SK-N-MC (cell line): ENCODE results near the gene CRACR2B.

Experiments
- DNase-seq: peaks from one replicate; pipeline ENCODE4 v3.0.0-alpha.2; 2011; ENCODE audit warnings: low read depth, low spot score
- H3K27ac ChIP-seq: fragments of 200-600 bp; sonication (generic); 2 replicates; pipeline ENCODE4 v1.5.1; 2016; ENCODE audit warnings: mixed run types
- H3K36me3 ChIP-seq: fragments of 200-600 bp; sonication (generic); 2 replicates; pipeline ENCODE4 v1.6.1; 2017; ENCODE audit warnings: antibody characterized with exemption, low read length, mixed read lengths; ENCODE audit not compliant: insufficient read depth
- H3K4me3 ChIP-seq: fragments of 200-600 bp; sonication (generic); 2 replicates; pipeline ENCODE4 v1.5.1; 2016
- H3K9ac ChIP-seq: fragments of 200-600 bp; sonication (generic); 2 replicates; pipeline ENCODE4 v1.8.0; 2017; ENCODE audit warnings: mixed run types, mixed read lengths; ENCODE audit not compliant: insufficient read length
- H3K9me3 ChIP-seq: fragments of 200-600 bp; sonication (generic); 2 replicates; pipeline ENCODE4 v1.6.1; 2017; ENCODE audit warnings: low read depth, mild to moderate bottlenecking, antibody characterized with exemption, low read length, moderate library complexity, mixed read lengths
- EZH2 ChIP-seq: fragments of 200-600 bp; sonication (generic); IDR thresholded peaks from one replicate; pipeline ENCODE4 v1.6.1; 2017; ENCODE audit warnings: antibody characterized with exemption
- FOXP2 ChIP-seq: optimal IDR thresholded peaks from 2 replicates; pipeline ENCODE3; 2011; ENCODE audit warnings: mild to moderate bottlenecking, moderate library complexity; ENCODE audit not compliant: insufficient read depth; ENCODE audit errors: extremely low read length, control extremely low read depth
- POLR2AphosphoS5 ChIP-seq: IDR thresholded peaks from 2 replicates; pipeline ENCODE4 v1.6.1; 2012; ENCODE audit warnings: mild to moderate bottlenecking, low read depth, low read length, borderline replicate concordance

CRACR2B gene

GRCh38 chr11:843818-844692, 16.3 kb downstream of the CRACR2B start:
- TF ChIP-seq FOXP2 (peak; percentile 65), EZH2 (no peak)
- Histone ChIP-seq H3K9me3 (no peaks in the 10 kb centered on the region), H3K9ac (peak overlapping the region; percentile 95), H3K36me3 (peaks cover 15% of the 10 kb centered on the region), H3K4me3 (peak overlapping the region; percentile 97), H3K27ac (peak overlapping the region; percentile 86)
- no peak for DNase-seq

GRCh38 chr11:844693-845644, 17.2 kb downstream of the CRACR2B start:
- no peaks in the 10 kb centered on the region for H3K9me3 ChIP-seq
- H3K27ac ChIP-seq, result peak overlapping the region; percentile 86
- DNase-seq, result no peak
- peak overlapping the region; percentile 97 for H3K4me3 ChIP-seq
- H3K36me3 ChIP-seq, result peaks cover 6% of the 10 kb centered on the region
- H3K9ac ChIP-seq, result no peak overlapping the region
- TF ChIP-seq POLR2AphosphoS5, result no peak
- TF ChIP-seq FOXP2, result no peak
- TF ChIP-seq EZH2, result no peak

GRCh38 chr11:845872-846495, 18.3 kb downstream of the CRACR2B start:
- Histone ChIP-seq H3K27ac (peak overlapping the region; percentile 86), H3K9me3 (no peaks in the 10 kb centered on the region), H3K9ac (no peak overlapping the region), H3K4me3 (peak overlapping the region; percentile 25; the same call in 1 of the 2 replicates), H3K36me3 (no peaks in the 10 kb centered on the region)
- DNase-seq, result no peak
- TF ChIP-seq EZH2 (no peak), POLR2AphosphoS5 (peak; percentile 18; the same call in 1 of the 2 replicates), FOXP2 (no peak)

- H3K36me3 ChIP-seq, result no peaks in the 10 kb centered on the region
- no peak overlapping the region for H3K9ac ChIP-seq
- DNase-seq, result no peak
- H3K27ac ChIP-seq, result peak overlapping the region; percentile 86; the same call in 1 of the 2 replicates
- H3K9me3 ChIP-seq, result no peaks in the 10 kb centered on the region
- H3K4me3 ChIP-seq, result no peak overlapping the region
- TF ChIP-seq EZH2 (no peak), POLR2AphosphoS5 (no peak), FOXP2 (no peak)
These were observed 18.9 kb downstream of the CRACR2B start for GRCh38 chr11:846496-847098.

- no peak for TF ChIP-seq EZH2
- no peak for TF ChIP-seq FOXP2
- TF ChIP-seq POLR2AphosphoS5, result no peak
- H3K36me3 ChIP-seq, result no peaks in the 10 kb centered on the region
- H3K9me3 ChIP-seq, result no peaks in the 10 kb centered on the region
- H3K4me3 ChIP-seq, result no peak overlapping the region
- H3K9ac ChIP-seq, result no peak overlapping the region
- H3K27ac ChIP-seq, result no peak overlapping the region
- no peak for DNase-seq
These were observed 20.2 kb downstream of the CRACR2B start for GRCh38 chr11:847876-848275.

- Histone ChIP-seq H3K36me3 (no peaks in the 10 kb centered on the region), H3K27ac (0 out of 2 replicates have a peak overlapping the region, but pooled peaks have one; percentile 25), H3K4me3 (0 out of 2 replicates have a peak overlapping the region, but pooled peaks have one; percentile 83), H3K9ac (no peak overlapping the region), H3K9me3 (no peaks in the 10 kb centered on the region)
- TF ChIP-seq EZH2 (no peak), FOXP2 (no peak), POLR2AphosphoS5 (no peak; the same call in 1 of the 2 replicates)
- DNase-seq, result no peak
These were observed 20.7 kb downstream of the CRACR2B start for GRCh38 chr11:848380-848931.

GRCh38 chr11:849104-849824, 21.5 kb downstream of the CRACR2B start:
- peak overlapping the region; percentile 83 for H3K4me3 ChIP-seq
- DNase-seq, result no peak
- H3K9me3 ChIP-seq, result no peaks in the 10 kb centered on the region
- no peaks in the 10 kb centered on the region for H3K36me3 ChIP-seq
- no peak overlapping the region for H3K9ac ChIP-seq
- H3K27ac ChIP-seq, result 0 out of 2 replicates have a peak overlapping the region, but pooled peaks have one; percentile 25
- TF ChIP-seq FOXP2 (no peak), POLR2AphosphoS5 (no peak), EZH2 (no peak)
